GM23338 (cell line): ENCODE measurements around the gene RNF187. TPM values are rescaled to one million over a fixed set of nuclear protein-coding genes. Genes with fewer than 3 reads are reported as not detected.

Source experiments
- ATAC-seq: fragments of 200-7000 bp; cut with Tn5 transposase; 3 replicates; pipeline ENCODE4 v1.9.1; 2020
- DNase-seq: peaks from one replicate; pipeline ENCODE4 v3.0.0-alpha.2; 2015; ENCODE audit warnings: low spot score
- H2AFZ ChIP-seq: fragments of 200-600 bp; sonication (generic); 2 replicates; pipeline ENCODE4 v1.8.0; 2016; ENCODE audit warnings: antibody characterized with exemption, mild to moderate bottlenecking, moderate library complexity
- H3F3A ChIP-seq: fragments of 200-600 bp; sonication (generic); replicated peaks from 2 replicates; pipeline ENCODE4 v1.8.0; 2017; ENCODE audit warnings: antibody characterized with exemption, mixed run types, low read depth
- H3K27ac ChIP-seq: fragments of 200-600 bp; sonication (generic); 2 replicates; pipeline ENCODE4 v1.6.1; 2016; ENCODE audit warnings: low read depth
- H3K27me3 ChIP-seq: fragments of 200-600 bp; sonication (generic); 2 replicates; pipeline ENCODE4 v1.8.0; 2016; ENCODE audit warnings: mild to moderate bottlenecking, mixed run types, moderate library complexity; ENCODE audit not compliant: insufficient read depth
- H3K36me3 ChIP-seq: fragments of 200-600 bp; sonication (generic); 2 replicates; pipeline ENCODE4 v1.8.0; 2016; ENCODE audit warnings: mild to moderate bottlenecking; ENCODE audit not compliant: insufficient read depth
- H3K4me1 ChIP-seq: fragments of 200-600 bp; sonication (generic); 2 replicates; pipeline ENCODE4 v1.8.0; 2016; ENCODE audit warnings: mild to moderate bottlenecking, moderate library complexity; ENCODE audit not compliant: insufficient read depth
- H3K4me2 ChIP-seq: fragments of 200-600 bp; sonication (generic); 2 replicates; pipeline ENCODE4 v1.7.1; 2017; ENCODE audit warnings: mixed run types
- H3K4me3 ChIP-seq: fragments of 200-600 bp; sonication (generic); 2 replicates; pipeline ENCODE4 v1.6.1; 2016; ENCODE audit warnings: mixed run types
- H3K79me2 ChIP-seq: fragments of 200-600 bp; sonication (generic); replicated peaks from 2 replicates; pipeline ENCODE4 v1.8.0; 2017; ENCODE audit warnings: mild to moderate bottlenecking; ENCODE audit not compliant: insufficient read depth
- H3K9me2 ChIP-seq: fragments of 200-600 bp; sonication (generic); 2 replicates; pipeline ENCODE4 v1.8.0; 2017; ENCODE audit not compliant: insufficient read depth
- H4K20me1 ChIP-seq: fragments of 200-600 bp; sonication (generic); replicated peaks from 2 replicates; pipeline ENCODE4 v1.8.0; 2017; ENCODE audit warnings: mild to moderate bottlenecking; ENCODE audit not compliant: insufficient read depth
- H3K27ac Mint-ChIP-seq: 2 replicates; pipeline ENCODE4 v1.8.0; 2020; ENCODE audit warnings: inconsistent platforms, mild to moderate bottlenecking, moderate library complexity, mixed read lengths
- H3K27me3 Mint-ChIP-seq: 3 replicates; pipeline ENCODE4 v1.8.0; 2022; ENCODE audit warnings: low read depth, mild to moderate bottlenecking, moderate library complexity, mixed read lengths, inconsistent platforms; ENCODE audit not compliant: insufficient read depth, poor library complexity
- H3K36me3 Mint-ChIP-seq: 3 replicates; pipeline ENCODE4 v1.8.0; 2021; ENCODE audit warnings: low read depth, mild to moderate bottlenecking, inconsistent platforms, moderate library complexity, mixed read lengths
- H3K4me1 Mint-ChIP-seq: 3 replicates; pipeline ENCODE4 v1.8.0; 2020; ENCODE audit warnings: mild to moderate bottlenecking, inconsistent platforms, mixed read lengths
- H3K4me3 Mint-ChIP-seq: 3 replicates; pipeline ENCODE4 v1.8.0; 2021; ENCODE audit warnings: moderate library complexity, mild to moderate bottlenecking, inconsistent platforms, mixed read lengths
- H3K9me3 Mint-ChIP-seq: 3 replicates; pipeline ENCODE4 v1.8.0; 2020; ENCODE audit warnings: moderate library complexity, mild to moderate bottlenecking, inconsistent platforms, mixed read lengths
- EZH2phosphoT487 ChIP-seq: fragments of 200-600 bp; sonication (generic); IDR thresholded peaks from one replicate; pipeline ENCODE4 v1.8.1; 2018; ENCODE audit warnings: antibody characterized with exemption; ENCODE audit not compliant: unreplicated experiment
- NANOG ChIP-seq: IDR thresholded peaks from 2 replicates; pipeline ENCODE4 v1.6.1; 2016; ENCODE audit warnings: antibody characterized with exemption, borderline replicate concordance
- POLR2AphosphoS5 ChIP-seq: IDR thresholded peaks from 2 replicates; pipeline ENCODE4 v1.6.1; 2016; ENCODE audit warnings: antibody characterized with exemption, low read depth
- STAT1 ChIP-seq: IDR thresholded peaks from one replicate; pipeline ENCODE4 v1.6.1; 2016; ENCODE audit warnings: antibody characterized with exemption; ENCODE audit not compliant: unreplicated experiment
- ZNF114 ChIP-seq: fragments of 250-450 bp; sonication (Bioruptor Pico); IDR thresholded peaks from 2 replicates; pipeline ENCODE4 v1.5.0; 2020; ENCODE audit warnings: mild to moderate bottlenecking, moderate library complexity
- ZNF331 ChIP-seq: fragments of 250-450 bp; sonication (Bioruptor Pico); IDR thresholded peaks from 2 replicates; pipeline ENCODE4 v1.5.0; 2020; ENCODE audit warnings: low read depth, mild to moderate bottlenecking, moderate library complexity
- polyA plus RNA-seq: library from polyadenylated mRNA; unstranded; fragments of >200 nt; fragmentation: Nextera tagmentation; extraction: Ambion mirVana; gene quantifications from 2 replicates; pipeline ENCODE4 v1.2.1, GENCODE V29; 2016
- total RNA-seq: library from RNA; depleted of rRNA; stranded (reverse); fragments of >200 nt; shearing (Covaris generic); gene quantifications from 2 replicates; pipeline ENCODE4 v1.2.3, GENCODE V29; 2014
- TF ChIP-seq, protein P1 (sequence below), 2 experiments: fragments of 200-600 bp in 1 of 2; sonication (generic) in 1 of 2; conservative IDR thresholded peaks; 2 replicates each; pipeline versions ENCODE4 v1.5.1 to v1.6.1; 2016 to 2017; ENCODE audit warnings: antibody characterized with exemption in 2 of 2, low read depth in 2 of 2, mild to moderate bottlenecking in 2 of 2, moderate library complexity in 1 of 2
- TF ChIP-seq, protein P2 (sequence below): fragments of 250-450 bp; sonication (Bioruptor Pico); IDR thresholded peaks from 2 replicates; pipeline ENCODE4 v1.5.0; 2020; ENCODE audit warnings: mild to moderate bottlenecking, moderate library complexity
- TF ChIP-seq, protein P3 (sequence below): IDR thresholded peaks from 2 replicates; pipeline ENCODE4 v1.6.1; 2016; ENCODE audit warnings: antibody characterized with exemption
- TF ChIP-seq, protein P4 (sequence below): IDR thresholded peaks from one replicate; pipeline ENCODE4 v1.6.1; 2018; ENCODE audit warnings: antibody characterized with exemption; ENCODE audit not compliant: unreplicated experiment

Gene RNF187
- total and polyA plus RNA-seq, 2 experiments from 2014 or later: 24.8 to 55.3 TPM

DNA sequence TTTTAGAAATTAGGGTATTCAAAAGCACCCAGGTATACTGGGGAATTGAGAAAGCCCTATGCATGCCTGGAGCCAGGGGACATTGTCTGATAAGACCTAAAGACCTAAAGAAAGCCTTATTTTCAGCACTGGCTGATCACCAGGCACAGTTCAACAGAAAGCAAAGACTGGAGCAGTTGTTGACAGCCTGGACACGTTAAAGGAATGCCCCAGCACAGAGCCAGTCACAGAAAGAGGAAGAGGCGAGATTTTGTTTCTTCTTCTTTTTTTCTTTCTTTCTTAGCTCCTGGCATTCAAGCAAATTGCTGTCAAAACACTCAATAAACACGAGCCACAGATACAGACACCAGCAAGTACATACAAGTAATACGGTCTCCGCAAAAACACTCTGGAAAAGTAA lies 40.4 kb downstream of the RNF187 start (continued):
- TF ChIP-seq, protein P1, sequence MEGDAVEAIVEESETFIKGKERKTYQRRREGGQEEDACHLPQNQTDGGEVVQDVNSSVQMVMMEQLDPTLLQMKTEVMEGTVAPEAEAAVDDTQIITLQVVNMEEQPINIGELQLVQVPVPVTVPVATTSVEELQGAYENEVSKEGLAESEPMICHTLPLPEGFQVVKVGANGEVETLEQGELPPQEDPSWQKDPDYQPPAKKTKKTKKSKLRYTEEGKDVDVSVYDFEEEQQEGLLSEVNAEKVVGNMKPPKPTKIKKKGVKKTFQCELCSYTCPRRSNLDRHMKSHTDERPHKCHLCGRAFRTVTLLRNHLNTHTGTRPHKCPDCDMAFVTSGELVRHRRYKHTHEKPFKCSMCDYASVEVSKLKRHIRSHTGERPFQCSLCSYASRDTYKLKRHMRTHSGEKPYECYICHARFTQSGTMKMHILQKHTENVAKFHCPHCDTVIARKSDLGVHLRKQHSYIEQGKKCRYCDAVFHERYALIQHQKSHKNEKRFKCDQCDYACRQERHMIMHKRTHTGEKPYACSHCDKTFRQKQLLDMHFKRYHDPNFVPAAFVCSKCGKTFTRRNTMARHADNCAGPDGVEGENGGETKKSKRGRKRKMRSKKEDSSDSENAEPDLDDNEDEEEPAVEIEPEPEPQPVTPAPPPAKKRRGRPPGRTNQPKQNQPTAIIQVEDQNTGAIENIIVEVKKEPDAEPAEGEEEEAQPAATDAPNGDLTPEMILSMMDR (conservative IDR thresholded peaks at IDR 0.05; ENCODE audit: low read depth in 2 of 2): no peak

DNA sequence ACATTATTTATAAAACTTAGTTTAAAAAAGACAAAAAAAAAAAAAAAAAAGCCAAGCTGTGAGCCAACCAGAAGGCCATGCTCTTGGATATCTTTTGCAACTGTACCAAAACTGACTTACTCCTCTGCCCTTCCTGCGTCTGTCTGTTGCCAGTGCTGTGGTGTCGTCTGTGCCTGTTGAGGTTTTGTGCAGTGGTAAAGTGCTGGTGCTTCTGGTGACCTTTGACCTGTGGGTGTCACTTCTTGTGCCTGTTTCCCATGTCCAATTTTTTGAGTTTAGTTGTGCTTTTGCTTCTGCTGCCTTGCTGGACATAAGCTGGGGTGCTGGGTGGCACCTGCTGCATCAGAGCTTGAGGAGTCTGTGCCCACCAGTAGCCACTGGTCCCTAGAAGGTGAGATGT lies 41.4 kb downstream of the RNF187 start:
- H3K79me2 ChIP-seq: no peaks in the 10 kb centered on the region
- no peak overlapping the region for H2AFZ ChIP-seq
- H3K27ac ChIP-seq: no peak overlapping the region
- Mint-ChIP-seq H3K27ac (no peak overlapping the region), H3K4me1 (no peaks in the 10 kb centered on the region), H3K9me3 (peaks cover 60% of the 10 kb centered on the region), H3K27me3 (peaks cover 89% of the 10 kb centered on the region), H3K4me3 (no peak overlapping the region), H3K36me3 (peaks cover 5% of the 10 kb centered on the region; the same call in 2 of the 3 replicates)
- DNase-seq (no peak), ATAC-seq (no peak)
- H3K36me3 ChIP-seq: no peaks in the 10 kb centered on the region
- no peak overlapping the region for H3K4me3 ChIP-seq
- H4K20me1 ChIP-seq: no peaks in the 10 kb centered on the region
- no peaks in the 10 kb centered on the region for H3K9me2 ChIP-seq
- no peaks in the 10 kb centered on the region for H3F3A ChIP-seq
- no peak overlapping the region for H3K4me2 ChIP-seq
- TF ChIP-seq, protein P1 (conservative IDR thresholded peaks at IDR 0.05; ENCODE audit: low read depth in 2 of 2): no peak
- TF ChIP-seq POLR2AphosphoS5 (no peak), ZNF114 (CRISPR knock-in tag) (no peak), NANOG (no peak), ZNF331 (no peak), EZH2phosphoT487 (no peak), STAT1 (no peak)
- TF ChIP-seq, protein P2, sequence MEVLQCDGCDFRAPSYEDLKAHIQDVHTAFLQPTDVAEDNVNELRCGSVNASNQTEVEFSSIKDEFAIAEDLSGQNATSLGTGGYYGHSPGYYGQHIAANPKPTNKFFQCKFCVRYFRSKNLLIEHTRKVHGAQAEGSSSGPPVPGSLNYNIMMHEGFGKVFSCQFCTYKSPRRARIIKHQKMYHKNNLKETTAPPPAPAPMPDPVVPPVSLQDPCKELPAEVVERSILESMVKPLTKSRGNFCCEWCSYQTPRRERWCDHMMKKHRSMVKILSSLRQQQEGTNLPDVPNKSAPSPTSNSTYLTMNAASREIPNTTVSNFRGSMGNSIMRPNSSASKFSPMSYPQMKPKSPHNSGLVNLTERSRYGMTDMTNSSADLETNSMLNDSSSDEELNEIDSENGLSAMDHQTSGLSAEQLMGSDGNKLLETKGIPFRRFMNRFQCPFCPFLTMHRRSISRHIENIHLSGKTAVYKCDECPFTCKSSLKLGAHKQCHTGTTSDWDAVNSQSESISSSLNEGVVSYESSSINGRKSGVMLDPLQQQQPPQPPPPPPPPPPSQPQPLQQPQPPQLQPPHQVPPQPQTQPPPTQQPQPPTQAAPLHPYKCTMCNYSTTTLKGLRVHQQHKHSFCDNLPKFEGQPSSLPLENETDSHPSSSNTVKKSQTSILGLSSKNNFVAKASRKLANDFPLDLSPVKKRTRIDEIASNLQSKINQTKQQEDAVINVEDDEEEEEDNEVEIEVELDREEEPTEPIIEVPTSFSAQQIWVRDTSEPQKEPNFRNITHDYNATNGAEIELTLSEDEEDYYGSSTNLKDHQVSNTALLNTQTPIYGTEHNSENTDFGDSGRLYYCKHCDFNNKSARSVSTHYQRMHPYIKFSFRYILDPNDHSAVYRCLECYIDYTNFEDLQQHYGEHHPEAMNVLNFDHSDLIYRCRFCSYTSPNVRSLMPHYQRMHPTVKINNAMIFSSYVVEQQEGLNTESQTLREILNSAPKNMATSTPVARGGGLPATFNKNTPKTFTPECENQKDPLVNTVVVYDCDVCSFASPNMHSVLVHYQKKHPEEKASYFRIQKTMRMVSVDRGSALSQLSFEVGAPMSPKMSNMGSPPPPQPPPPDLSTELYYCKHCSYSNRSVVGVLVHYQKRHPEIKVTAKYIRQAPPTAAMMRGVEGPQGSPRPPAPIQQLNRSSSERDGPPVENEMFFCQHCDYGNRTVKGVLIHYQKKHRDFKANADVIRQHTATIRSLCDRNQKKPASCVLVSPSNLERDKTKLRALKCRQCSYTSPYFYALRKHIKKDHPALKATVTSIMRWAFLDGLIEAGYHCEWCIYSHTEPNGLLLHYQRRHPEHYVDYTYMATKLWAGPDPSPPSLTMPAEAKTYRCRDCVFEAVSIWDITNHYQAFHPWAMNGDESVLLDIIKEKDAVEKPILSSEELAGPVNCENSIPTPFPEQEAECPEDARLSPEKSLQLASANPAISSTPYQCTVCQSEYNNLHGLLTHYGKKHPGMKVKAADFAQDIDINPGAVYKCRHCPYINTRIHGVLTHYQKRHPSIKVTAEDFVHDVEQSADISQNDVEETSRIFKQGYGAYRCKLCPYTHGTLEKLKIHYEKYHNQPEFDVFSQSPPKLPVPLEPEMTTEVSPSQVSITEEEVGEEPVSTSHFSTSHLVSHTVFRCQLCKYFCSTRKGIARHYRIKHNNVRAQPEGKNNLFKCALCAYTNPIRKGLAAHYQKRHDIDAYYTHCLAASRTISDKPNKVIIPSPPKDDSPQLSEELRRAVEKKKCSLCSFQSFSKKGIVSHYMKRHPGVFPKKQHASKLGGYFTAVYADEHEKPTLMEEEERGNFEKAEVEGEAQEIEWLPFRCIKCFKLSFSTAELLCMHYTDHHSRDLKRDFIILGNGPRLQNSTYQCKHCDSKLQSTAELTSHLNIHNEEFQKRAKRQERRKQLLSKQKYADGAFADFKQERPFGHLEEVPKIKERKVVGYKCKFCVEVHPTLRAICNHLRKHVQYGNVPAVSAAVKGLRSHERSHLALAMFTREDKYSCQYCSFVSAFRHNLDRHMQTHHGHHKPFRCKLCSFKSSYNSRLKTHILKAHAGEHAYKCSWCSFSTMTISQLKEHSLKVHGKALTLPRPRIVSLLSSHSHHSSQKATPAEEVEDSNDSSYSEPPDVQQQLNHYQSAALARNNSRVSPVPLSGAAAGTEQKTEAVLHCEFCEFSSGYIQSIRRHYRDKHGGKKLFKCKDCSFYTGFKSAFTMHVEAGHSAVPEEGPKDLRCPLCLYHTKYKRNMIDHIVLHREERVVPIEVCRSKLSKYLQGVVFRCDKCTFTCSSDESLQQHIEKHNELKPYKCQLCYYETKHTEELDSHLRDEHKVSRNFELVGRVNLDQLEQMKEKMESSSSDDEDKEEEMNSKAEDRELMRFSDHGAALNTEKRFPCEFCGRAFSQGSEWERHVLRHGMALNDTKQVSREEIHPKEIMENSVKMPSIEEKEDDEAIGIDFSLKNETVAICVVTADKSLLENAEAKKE (CRISPR knock-in tag): no peak
- TF ChIP-seq, protein P3, sequence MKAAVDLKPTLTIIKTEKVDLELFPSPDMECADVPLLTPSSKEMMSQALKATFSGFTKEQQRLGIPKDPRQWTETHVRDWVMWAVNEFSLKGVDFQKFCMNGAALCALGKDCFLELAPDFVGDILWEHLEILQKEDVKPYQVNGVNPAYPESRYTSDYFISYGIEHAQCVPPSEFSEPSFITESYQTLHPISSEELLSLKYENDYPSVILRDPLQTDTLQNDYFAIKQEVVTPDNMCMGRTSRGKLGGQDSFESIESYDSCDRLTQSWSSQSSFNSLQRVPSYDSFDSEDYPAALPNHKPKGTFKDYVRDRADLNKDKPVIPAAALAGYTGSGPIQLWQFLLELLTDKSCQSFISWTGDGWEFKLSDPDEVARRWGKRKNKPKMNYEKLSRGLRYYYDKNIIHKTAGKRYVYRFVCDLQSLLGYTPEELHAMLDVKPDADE: no peak
- TF ChIP-seq, protein P4, sequence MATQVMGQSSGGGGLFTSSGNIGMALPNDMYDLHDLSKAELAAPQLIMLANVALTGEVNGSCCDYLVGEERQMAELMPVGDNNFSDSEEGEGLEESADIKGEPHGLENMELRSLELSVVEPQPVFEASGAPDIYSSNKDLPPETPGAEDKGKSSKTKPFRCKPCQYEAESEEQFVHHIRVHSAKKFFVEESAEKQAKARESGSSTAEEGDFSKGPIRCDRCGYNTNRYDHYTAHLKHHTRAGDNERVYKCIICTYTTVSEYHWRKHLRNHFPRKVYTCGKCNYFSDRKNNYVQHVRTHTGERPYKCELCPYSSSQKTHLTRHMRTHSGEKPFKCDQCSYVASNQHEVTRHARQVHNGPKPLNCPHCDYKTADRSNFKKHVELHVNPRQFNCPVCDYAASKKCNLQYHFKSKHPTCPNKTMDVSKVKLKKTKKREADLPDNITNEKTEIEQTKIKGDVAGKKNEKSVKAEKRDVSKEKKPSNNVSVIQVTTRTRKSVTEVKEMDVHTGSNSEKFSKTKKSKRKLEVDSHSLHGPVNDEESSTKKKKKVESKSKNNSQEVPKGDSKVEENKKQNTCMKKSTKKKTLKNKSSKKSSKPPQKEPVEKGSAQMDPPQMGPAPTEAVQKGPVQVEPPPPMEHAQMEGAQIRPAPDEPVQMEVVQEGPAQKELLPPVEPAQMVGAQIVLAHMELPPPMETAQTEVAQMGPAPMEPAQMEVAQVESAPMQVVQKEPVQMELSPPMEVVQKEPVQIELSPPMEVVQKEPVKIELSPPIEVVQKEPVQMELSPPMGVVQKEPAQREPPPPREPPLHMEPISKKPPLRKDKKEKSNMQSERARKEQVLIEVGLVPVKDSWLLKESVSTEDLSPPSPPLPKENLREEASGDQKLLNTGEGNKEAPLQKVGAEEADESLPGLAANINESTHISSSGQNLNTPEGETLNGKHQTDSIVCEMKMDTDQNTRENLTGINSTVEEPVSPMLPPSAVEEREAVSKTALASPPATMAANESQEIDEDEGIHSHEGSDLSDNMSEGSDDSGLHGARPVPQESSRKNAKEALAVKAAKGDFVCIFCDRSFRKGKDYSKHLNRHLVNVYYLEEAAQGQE: no peak
- peaks cover 83% of the 10 kb centered on the region for H3K27me3 ChIP-seq
- no peaks in the 10 kb centered on the region for H3K4me1 ChIP-seq
